ENCODE data around the gene C12orf56.

GRCh38 chr12:64419696-64420095 lies 29.1 kb upstream of the C12orf56 start:
- no peak for TF ChIP-seq POLR2A (IDR thresholded peaks at IDR 0.05; ENCODE audit: borderline replicate concordance, extremely low read depth, insufficient read depth, insufficient read length)
- no peak for TF ChIP-seq TCF7L2 (IDR thresholded peaks at IDR 0.05; ENCODE audit: borderline replicate concordance, extremely low read depth, insufficient read depth, insufficient read length)
- no peak for TF ChIP-seq ZBTB33 (IDR thresholded peaks at IDR 0.05; ENCODE audit: extremely low read depth, insufficient replicate concordance, low read length)
- no peak for TF ChIP-seq POLR2AphosphoS5 (IDR thresholded peaks at IDR 0.05; ENCODE audit: low read depth, low read length)
- TF ChIP-seq CTCF (IDR thresholded peaks at IDR 0.05 in 2 of 3, conservative IDR thresholded peaks at IDR 0.05 in 1 of 3; ENCODE audit: borderline replicate concordance in 1 of 3, insufficient read depth in 1 of 3, low read depth in 2 of 3, low read length in 2 of 3): no peak
- no peak for TF ChIP-seq CEBPB (IDR thresholded peaks at IDR 0.05; ENCODE audit: low read depth)
- no peak for TF ChIP-seq YY1 (IDR thresholded peaks at IDR 0.05; ENCODE audit: extremely low read depth, insufficient replicate concordance, low read depth, low read length)
- no peak for TF ChIP-seq SRF (IDR thresholded peaks at IDR 0.05; ENCODE audit: low read depth)
